ENCODE results near the gene AK1. TPM values are rescaled to one million over a fixed set of nuclear protein-coding genes. Genes with fewer than 3 reads are reported as not detected.
A peak's percentile ranks its signal among the peaks of the same experiment; 100 is the strongest.

AK1 gene
- total and polyA plus RNA-seq, 9 of the 15 experiments (the other 6 are each of a cell fraction or from before 2014, with no cell fraction given): 10.1 to 71.8 (median 39.0) TPM

DNA sequence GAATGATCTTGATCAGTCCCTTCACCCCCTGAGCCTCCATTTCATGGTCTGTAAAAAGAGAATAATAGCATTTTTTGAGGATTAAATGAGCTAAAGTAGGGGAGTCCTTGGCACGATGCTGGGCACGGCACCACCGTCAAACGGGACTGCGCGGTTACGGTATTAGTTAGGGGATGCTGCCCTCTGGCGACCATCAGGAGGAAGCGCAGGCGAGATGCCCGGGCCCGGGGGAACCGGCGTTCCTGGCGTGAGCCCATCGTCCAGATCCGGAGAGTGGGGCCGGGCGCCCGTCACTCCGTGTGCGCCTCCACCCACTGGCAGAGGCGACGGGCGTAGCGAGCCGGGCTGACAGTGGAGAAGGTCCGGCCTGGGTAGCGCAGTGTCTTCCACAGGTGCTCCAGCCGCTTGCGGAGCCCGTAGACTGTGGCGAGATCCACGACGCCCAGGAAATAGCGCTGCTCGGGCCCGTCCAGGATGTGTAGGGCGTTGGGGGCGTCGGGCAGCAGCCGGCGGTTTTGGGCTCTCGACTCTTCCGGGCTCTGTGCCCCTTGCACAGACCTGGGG is 44.2 kb upstream of the AK1 start (continued):
- TF ChIP-seq, protein P1, sequence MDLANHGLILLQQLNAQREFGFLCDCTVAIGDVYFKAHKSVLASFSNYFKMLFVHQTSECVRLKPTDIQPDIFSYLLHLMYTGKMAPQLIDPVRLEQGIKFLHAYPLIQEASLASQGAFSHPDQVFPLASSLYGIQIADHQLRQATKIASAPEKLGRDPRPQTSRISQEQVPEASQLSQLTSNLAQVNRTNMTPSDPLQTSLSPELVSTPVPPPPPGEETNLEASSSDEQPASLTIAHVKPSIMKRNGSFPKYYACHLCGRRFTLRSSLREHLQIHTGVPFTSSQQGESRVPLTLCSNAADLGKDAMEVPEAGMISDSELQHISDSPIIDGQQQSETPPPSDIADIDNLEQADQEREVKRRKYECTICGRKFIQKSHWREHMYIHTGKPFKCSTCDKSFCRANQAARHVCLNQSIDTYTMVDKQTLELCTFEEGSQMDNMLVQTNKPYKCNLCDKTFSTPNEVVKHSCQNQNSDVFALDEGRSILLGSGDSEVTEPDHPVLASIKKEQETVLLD (IDR thresholded peaks at IDR 0.05): no peak
- TF ChIP-seq GATAD2A (IDR thresholded peaks at IDR 0.05) (no peak), ZNF778 (CRISPR knock-in tag; IDR thresholded peaks at IDR 0.05) (no peak), HDAC8 (tag; IDR thresholded peaks at IDR 0.05) (no peak), NFXL1 (CRISPR knock-in tag; IDR thresholded peaks at IDR 0.05) (no peak), TAF7 (tag; IDR thresholded peaks at IDR 0.05) (no peak), ZNF584 (CRISPR knock-in tag; IDR thresholded peaks at IDR 0.05; ENCODE audit: low read depth) (no peak), YBX1 (IDR thresholded peaks at IDR 0.05) (no peak), ZBTB8A (IDR thresholded peaks at IDR 0.05; ENCODE audit: partially characterized antibody) (no peak), POLR2B (IDR thresholded peaks at IDR 0.05; ENCODE audit: low read depth, partially characterized antibody) (no peak), HDAC6 (IDR thresholded peaks at IDR 0.05; ENCODE audit: low read depth, low read length) (no peak), SNIP1 (IDR thresholded peaks at IDR 0.05; ENCODE audit: low read depth) (no peak), ZBTB1 (CRISPR knock-in tag; IDR thresholded peaks at IDR 0.05; ENCODE audit: borderline replicate concordance, low read depth) (no peak), NR3C1 (CRISPR knock-in tag; IDR thresholded peaks at IDR 0.05) (no peak)
- TF ChIP-seq, protein P2, sequence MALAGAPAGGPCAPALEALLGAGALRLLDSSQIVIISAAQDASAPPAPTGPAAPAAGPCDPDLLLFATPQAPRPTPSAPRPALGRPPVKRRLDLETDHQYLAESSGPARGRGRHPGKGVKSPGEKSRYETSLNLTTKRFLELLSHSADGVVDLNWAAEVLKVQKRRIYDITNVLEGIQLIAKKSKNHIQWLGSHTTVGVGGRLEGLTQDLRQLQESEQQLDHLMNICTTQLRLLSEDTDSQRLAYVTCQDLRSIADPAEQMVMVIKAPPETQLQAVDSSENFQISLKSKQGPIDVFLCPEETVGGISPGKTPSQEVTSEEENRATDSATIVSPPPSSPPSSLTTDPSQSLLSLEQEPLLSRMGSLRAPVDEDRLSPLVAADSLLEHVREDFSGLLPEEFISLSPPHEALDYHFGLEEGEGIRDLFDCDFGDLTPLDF (CRISPR knock-in tag; IDR thresholded peaks at IDR 0.05): no peak
- TF ChIP-seq, protein P3, sequence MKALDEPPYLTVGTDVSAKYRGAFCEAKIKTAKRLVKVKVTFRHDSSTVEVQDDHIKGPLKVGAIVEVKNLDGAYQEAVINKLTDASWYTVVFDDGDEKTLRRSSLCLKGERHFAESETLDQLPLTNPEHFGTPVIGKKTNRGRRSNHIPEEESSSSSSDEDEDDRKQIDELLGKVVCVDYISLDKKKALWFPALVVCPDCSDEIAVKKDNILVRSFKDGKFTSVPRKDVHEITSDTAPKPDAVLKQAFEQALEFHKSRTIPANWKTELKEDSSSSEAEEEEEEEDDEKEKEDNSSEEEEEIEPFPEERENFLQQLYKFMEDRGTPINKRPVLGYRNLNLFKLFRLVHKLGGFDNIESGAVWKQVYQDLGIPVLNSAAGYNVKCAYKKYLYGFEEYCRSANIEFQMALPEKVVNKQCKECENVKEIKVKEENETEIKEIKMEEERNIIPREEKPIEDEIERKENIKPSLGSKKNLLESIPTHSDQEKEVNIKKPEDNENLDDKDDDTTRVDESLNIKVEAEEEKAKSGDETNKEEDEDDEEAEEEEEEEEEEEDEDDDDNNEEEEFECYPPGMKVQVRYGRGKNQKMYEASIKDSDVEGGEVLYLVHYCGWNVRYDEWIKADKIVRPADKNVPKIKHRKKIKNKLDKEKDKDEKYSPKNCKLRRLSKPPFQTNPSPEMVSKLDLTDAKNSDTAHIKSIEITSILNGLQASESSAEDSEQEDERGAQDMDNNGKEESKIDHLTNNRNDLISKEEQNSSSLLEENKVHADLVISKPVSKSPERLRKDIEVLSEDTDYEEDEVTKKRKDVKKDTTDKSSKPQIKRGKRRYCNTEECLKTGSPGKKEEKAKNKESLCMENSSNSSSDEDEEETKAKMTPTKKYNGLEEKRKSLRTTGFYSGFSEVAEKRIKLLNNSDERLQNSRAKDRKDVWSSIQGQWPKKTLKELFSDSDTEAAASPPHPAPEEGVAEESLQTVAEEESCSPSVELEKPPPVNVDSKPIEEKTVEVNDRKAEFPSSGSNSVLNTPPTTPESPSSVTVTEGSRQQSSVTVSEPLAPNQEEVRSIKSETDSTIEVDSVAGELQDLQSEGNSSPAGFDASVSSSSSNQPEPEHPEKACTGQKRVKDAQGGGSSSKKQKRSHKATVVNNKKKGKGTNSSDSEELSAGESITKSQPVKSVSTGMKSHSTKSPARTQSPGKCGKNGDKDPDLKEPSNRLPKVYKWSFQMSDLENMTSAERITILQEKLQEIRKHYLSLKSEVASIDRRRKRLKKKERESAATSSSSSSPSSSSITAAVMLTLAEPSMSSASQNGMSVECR (CRISPR knock-in tag; IDR thresholded peaks at IDR 0.05): 0 out of 2 replicates have a peak, but pooled peaks have one; percentile 37
- TF ChIP-seq, protein P4, sequence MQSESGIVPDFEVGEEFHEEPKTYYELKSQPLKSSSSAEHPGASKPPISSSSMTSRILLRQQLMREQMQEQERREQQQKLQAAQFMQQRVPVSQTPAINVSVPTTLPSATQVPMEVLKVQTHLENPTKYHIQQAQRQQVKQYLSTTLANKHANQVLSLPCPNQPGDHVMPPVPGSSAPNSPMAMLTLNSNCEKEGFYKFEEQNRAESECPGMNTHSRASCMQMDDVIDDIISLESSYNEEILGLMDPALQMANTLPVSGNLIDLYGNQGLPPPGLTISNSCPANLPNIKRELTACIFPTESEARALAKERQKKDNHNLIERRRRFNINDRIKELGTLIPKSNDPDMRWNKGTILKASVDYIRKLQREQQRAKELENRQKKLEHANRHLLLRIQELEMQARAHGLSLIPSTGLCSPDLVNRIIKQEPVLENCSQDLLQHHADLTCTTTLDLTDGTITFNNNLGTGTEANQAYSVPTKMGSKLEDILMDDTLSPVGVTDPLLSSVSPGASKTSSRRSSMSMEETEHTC (IDR thresholded peaks at IDR 0.05): 0 out of 2 replicates have a peak, but pooled peaks have one; percentile 12
- TF ChIP-seq, protein P5, sequence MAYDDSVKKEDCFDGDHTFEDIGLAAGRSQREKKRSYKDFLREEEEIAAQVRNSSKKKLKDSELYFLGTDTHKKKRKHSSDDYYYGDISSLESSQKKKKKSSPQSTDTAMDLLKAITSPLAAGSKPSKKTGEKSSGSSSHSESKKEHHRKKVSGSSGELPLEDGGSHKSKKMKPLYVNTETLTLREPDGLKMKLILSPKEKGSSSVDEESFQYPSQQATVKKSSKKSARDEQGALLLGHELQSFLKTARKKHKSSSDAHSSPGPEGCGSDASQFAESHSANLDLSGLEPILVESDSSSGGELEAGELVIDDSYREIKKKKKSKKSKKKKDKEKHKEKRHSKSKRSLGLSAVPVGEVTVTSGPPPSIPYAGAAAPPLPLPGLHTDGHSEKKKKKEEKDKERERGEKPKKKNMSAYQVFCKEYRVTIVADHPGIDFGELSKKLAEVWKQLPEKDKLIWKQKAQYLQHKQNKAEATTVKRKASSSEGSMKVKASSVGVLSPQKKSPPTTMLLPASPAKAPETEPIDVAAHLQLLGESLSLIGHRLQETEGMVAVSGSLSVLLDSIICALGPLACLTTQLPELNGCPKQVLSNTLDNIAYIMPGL (CRISPR knock-in tag; IDR thresholded peaks at IDR 0.05): no peak
